ENCODE results near the gene NEK6.

Gene NEK6

GRCh38 chr9:124341455-124342170 is 83.9 kb downstream of the NEK6 start:
- TF ChIP-seq TAF1 (IDR thresholded peaks at IDR 0.05; ENCODE audit: borderline replicate concordance, insufficient read depth, low read length) (no peak), FOXP2 (optimal IDR thresholded peaks at IDR 0.05; ENCODE audit: borderline replicate concordance, extremely low read depth, extremely low read length, insufficient read depth) (no peak), SIN3A (IDR thresholded peaks at IDR 0.05; ENCODE audit: borderline replicate concordance, insufficient read depth, low read length) (no peak), POLR2AphosphoS5 (IDR thresholded peaks at IDR 0.05; ENCODE audit: low read depth, low read length) (no peak)
- TF ChIP-seq, protein P1, sequence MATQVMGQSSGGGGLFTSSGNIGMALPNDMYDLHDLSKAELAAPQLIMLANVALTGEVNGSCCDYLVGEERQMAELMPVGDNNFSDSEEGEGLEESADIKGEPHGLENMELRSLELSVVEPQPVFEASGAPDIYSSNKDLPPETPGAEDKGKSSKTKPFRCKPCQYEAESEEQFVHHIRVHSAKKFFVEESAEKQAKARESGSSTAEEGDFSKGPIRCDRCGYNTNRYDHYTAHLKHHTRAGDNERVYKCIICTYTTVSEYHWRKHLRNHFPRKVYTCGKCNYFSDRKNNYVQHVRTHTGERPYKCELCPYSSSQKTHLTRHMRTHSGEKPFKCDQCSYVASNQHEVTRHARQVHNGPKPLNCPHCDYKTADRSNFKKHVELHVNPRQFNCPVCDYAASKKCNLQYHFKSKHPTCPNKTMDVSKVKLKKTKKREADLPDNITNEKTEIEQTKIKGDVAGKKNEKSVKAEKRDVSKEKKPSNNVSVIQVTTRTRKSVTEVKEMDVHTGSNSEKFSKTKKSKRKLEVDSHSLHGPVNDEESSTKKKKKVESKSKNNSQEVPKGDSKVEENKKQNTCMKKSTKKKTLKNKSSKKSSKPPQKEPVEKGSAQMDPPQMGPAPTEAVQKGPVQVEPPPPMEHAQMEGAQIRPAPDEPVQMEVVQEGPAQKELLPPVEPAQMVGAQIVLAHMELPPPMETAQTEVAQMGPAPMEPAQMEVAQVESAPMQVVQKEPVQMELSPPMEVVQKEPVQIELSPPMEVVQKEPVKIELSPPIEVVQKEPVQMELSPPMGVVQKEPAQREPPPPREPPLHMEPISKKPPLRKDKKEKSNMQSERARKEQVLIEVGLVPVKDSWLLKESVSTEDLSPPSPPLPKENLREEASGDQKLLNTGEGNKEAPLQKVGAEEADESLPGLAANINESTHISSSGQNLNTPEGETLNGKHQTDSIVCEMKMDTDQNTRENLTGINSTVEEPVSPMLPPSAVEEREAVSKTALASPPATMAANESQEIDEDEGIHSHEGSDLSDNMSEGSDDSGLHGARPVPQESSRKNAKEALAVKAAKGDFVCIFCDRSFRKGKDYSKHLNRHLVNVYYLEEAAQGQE (IDR thresholded peaks at IDR 0.05; ENCODE audit: insufficient read depth in 1 of 2, low read depth in 2 of 2, low read length in 2 of 2): no peak

GRCh38 chr9:124342402-124342775 is 84.6 kb downstream of the NEK6 start:
- TF ChIP-seq SIN3A (IDR thresholded peaks at IDR 0.05; ENCODE audit: borderline replicate concordance, insufficient read depth, low read length) (no peak), TAF1 (IDR thresholded peaks at IDR 0.05; ENCODE audit: borderline replicate concordance, insufficient read depth, low read length) (no peak), POLR2AphosphoS5 (IDR thresholded peaks at IDR 0.05; ENCODE audit: low read depth, low read length) (no peak), FOXP2 (optimal IDR thresholded peaks at IDR 0.05; ENCODE audit: borderline replicate concordance, extremely low read depth, extremely low read length, insufficient read depth) (no peak)
- TF ChIP-seq, protein P1 (IDR thresholded peaks at IDR 0.05; ENCODE audit: insufficient read depth in 1 of 2, low read depth in 2 of 2, low read length in 2 of 2): no peak

- no peak for TF ChIP-seq TAF1 (IDR thresholded peaks at IDR 0.05; ENCODE audit: borderline replicate concordance, insufficient read depth, low read length)
- TF ChIP-seq, protein P1 (IDR thresholded peaks at IDR 0.05; ENCODE audit: insufficient read depth in 1 of 2, low read depth in 2 of 2, low read length in 2 of 2): no peak
- TF ChIP-seq POLR2AphosphoS5 (IDR thresholded peaks at IDR 0.05; ENCODE audit: low read depth, low read length): no peak
- TF ChIP-seq SIN3A (IDR thresholded peaks at IDR 0.05; ENCODE audit: borderline replicate concordance, insufficient read depth, low read length): no peak
- no peak for TF ChIP-seq FOXP2 (optimal IDR thresholded peaks at IDR 0.05; ENCODE audit: borderline replicate concordance, extremely low read depth, extremely low read length, insufficient read depth)
Measured at GRCh38 chr9:124342776-124343485, 85.2 kb downstream of the NEK6 start.

- no peak for TF ChIP-seq POLR2AphosphoS5 (IDR thresholded peaks at IDR 0.05; ENCODE audit: low read depth, low read length)
- TF ChIP-seq, protein P1 (IDR thresholded peaks at IDR 0.05; ENCODE audit: insufficient read depth in 1 of 2, low read depth in 2 of 2, low read length in 2 of 2): no peak
- no peak for TF ChIP-seq SIN3A (IDR thresholded peaks at IDR 0.05; ENCODE audit: borderline replicate concordance, insufficient read depth, low read length)
- TF ChIP-seq FOXP2 (optimal IDR thresholded peaks at IDR 0.05; ENCODE audit: borderline replicate concordance, extremely low read depth, extremely low read length, insufficient read depth): no peak
- no peak for TF ChIP-seq TAF1 (IDR thresholded peaks at IDR 0.05; ENCODE audit: borderline replicate concordance, insufficient read depth, low read length)
Measured at GRCh38 chr9:124343533-124344290, 86.0 kb downstream of the NEK6 start.

All from PFSK-1 (cell line).